Caco-2 (cell line): Measurements from ENCODE around the gene MALAT1. TPM values are rescaled to one million over a fixed set of nuclear protein-coding genes. Genes with fewer than 3 reads are reported as not detected.
"Not testable (repeated sequence)": the region's sequence is repeated elsewhere in the genome, so short reads cannot be mapped to it uniquely, and the experiment has no call there.

Experiments used
- Bru-seq: library from RNA; stranded (reverse); fragments of 400-500 nt; gene quantifications from one replicate; lab custom pipeline; 2021; lab: Mats Ljungman, UMichigan
- BruChase-seq, 2 experiments: library from RNA; stranded (reverse); fragments of 400-500 nt; gene quantifications; one replicate each; lab custom pipeline; 2021; lab: Mats Ljungman, UMichigan
- BruUV-seq: library from RNA; stranded (reverse); fragments of 400-500 nt; replicated peaks from 2 replicates; lab custom pipeline; 2021; lab: Mats Ljungman, UMichigan
- CTCF ChIA-PET: fragments of 300-600 bp; sonication (Branson Sonifier 250); formaldehyde crosslinking; loops from one replicate; lab custom pipeline; 2022; ENCODE audit warnings: antibody characterized with exemption; lab: Charles Lee
- POLR2A ChIA-PET: fragments of 300-600 bp; sonication (Branson Sonifier 250); formaldehyde crosslinking; loops from one replicate; lab custom pipeline; 2022; ENCODE audit warnings: antibody characterized with exemption; lab: Charles Lee
- DNase-seq, 2 experiments: peaks; one replicate each; pipeline versions ENCODE4 v3.0.0 to v3.0.0-alpha.2; 2020 to 2022
- H3K27me3 ChIP-seq: replicated peaks from 2 replicates; pipeline ENCODE4 v1.6.0; 2011; ENCODE audit warnings: low read length; ENCODE audit not compliant: control insufficient read depth, insufficient read depth
- H3K36me3 ChIP-seq: 2 replicates; pipeline ENCODE4 v1.5.1; 2011; ENCODE audit warnings: low read length; ENCODE audit not compliant: control insufficient read depth, insufficient read depth
- H3K4me1 ChIP-seq: fragments of 250-450 bp; sonication (Bioruptor Pico); 2 replicates; pipeline ENCODE4 v1.5.1; 2020; ENCODE audit warnings: mild to moderate bottlenecking
- H3K4me3 ChIP-seq: 2 replicates; pipeline ENCODE4 v1.5.1; 2011; ENCODE audit warnings: low read depth, mild to moderate bottlenecking, control low read depth, low read length
- H3K9me3 ChIP-seq: fragments of 250-450 bp; sonication (Bioruptor Pico); 2 replicates; pipeline ENCODE4 v1.5.1; 2020; ENCODE audit warnings: mild to moderate bottlenecking, moderate library complexity
- H3K27ac Mint-ChIP-seq: one replicate; pipeline ENCODE4 v1.8.0; 2022; ENCODE audit warnings: mixed read lengths; ENCODE audit not compliant: unreplicated experiment
- H3K27me3 Mint-ChIP-seq: one replicate; pipeline ENCODE4 v1.8.0; 2022; ENCODE audit warnings: mixed read lengths; ENCODE audit not compliant: insufficient read depth, unreplicated experiment
- H3K36me3 Mint-ChIP-seq: one replicate; pipeline ENCODE4 v1.8.0; 2022; ENCODE audit warnings: mild to moderate bottlenecking, mixed read lengths; ENCODE audit not compliant: insufficient read depth, unreplicated experiment
- H3K4me1 Mint-ChIP-seq: one replicate; pipeline ENCODE4 v1.8.0; 2022; ENCODE audit warnings: low read depth, mixed read lengths; ENCODE audit not compliant: unreplicated experiment
- H3K4me3 Mint-ChIP-seq: one replicate; pipeline ENCODE4 v1.8.0; 2022; ENCODE audit warnings: mild to moderate bottlenecking, moderate library complexity, mixed read lengths; ENCODE audit not compliant: unreplicated experiment
- H3K9me3 Mint-ChIP-seq: one replicate; pipeline ENCODE4 v1.8.0; 2022; ENCODE audit warnings: mixed read lengths; ENCODE audit not compliant: unreplicated experiment
- CTCF ChIP-seq, 2 experiments: fragments of 200-600 bp in 1 of 2; IDR thresholded peaks; 1 replicate in 1 of 2; 2 replicates in 1 of 2; pipeline versions ENCODE4 v1.5.1 to v1.8.0; 2011 to 2022; ENCODE audit warnings: antibody characterized with exemption in 1 of 2, control low read depth in 1 of 2, inconsistent platforms in 1 of 2, low read depth in 1 of 2, low read length in 1 of 2, mild to moderate bottlenecking in 1 of 2, moderate library complexity in 1 of 2; ENCODE audit not compliant: insufficient read depth in 1 of 2, severe bottlenecking in 1 of 2, unreplicated experiment in 1 of 2
- intact Hi-C: fragments of 100-400 bp; cut with micrococcal nuclease; formaldehyde crosslinking; loops from one replicate; pipeline ENCODE4 v1.10.0; 2022; ENCODE audit not compliant: unreplicated experiment
- long read RNA-seq: library from polyadenylated mRNA; stranded (forward); transcript quantifications from one replicate; pipeline ENCODE4 v2.0.0, GENCODE V29; 2022
- total RNA-seq: library from RNA; stranded (reverse); gene quantifications from 2 replicates; pipeline ENCODE4 v1.2.3, GENCODE V29; 2022

Gene MALAT1
- total RNA-seq (4,797 and 4,914 TPM in 2 replicates), Bru-seq, nascent RNA (percentile 100 among the genes with signal in this experiment), BruChase-seq, experiment 1, labeled RNA remaining after a 2-hour chase (percentile 100 among the genes with signal in this experiment), BruChase-seq, experiment 2, labeled RNA remaining after a 6-hour chase (percentile 100 among the genes with signal in this experiment)
- long read RNA-seq, full-length matches to known transcripts: 139 of 141 reads
- long read RNA-seq, partial matches to known transcripts: 0 of 141 reads
- long read RNA-seq, other reads (novel, unspliced or antisense): 2 of 141 reads

- H3K36me3 Mint-ChIP-seq: no peaks in the 10 kb centered on the region
- DNase-seq: peak; percentile 93 to 96
- intact Hi-C loops: no loop called here
Observed at GRCh38 chr11:65498977-65499712, at the start of gene MALAT1. Gene MALAT1 (plus strand): TSS chr11:65499045.

GRCh38 chr11:65451301-65451700, 47.5 kb upstream of the MALAT1 start:
- intact Hi-C loops, H3K9me3 Mint-ChIP-seq, H3K9me3 ChIP-seq, H3K4me3 ChIP-seq, DNase-seq, H3K4me3 Mint-ChIP-seq, H3K27me3 Mint-ChIP-seq, H3K27me3 ChIP-seq, H3K27ac Mint-ChIP-seq, H3K36me3 ChIP-seq, BruUV-seq, POLR2A ChIA-PET, CTCF ChIA-PET: not testable (repeated sequence)
- Mint-ChIP-seq H3K4me1 (peaks cover 30% of the 10 kb centered on the region), H3K36me3 (peaks cover 47% of the 10 kb centered on the region)
- peaks cover 16% of the 10 kb centered on the region for H3K4me1 ChIP-seq

More at GRCh38 chr11:65498977-65499712, at the start of gene MALAT1:
- Histone ChIP-seq H3K27me3 (no peaks in the 10 kb centered on the region), H3K9me3 (no peaks in the 10 kb centered on the region), H3K4me1 (peaks cover 19% of the 10 kb centered on the region), H3K36me3 (peaks cover 8% of the 10 kb centered on the region), H3K4me3 (peak within 1 kb of the TSS; percentile 81)
- Mint-ChIP-seq H3K9me3 (no peaks in the 10 kb centered on the region), H3K4me1 (peaks cover 37% of the 10 kb centered on the region), H3K4me3 (no peak within 1 kb of the TSS), H3K27ac (no peak within 1 kb of the TSS), H3K27me3 (peaks cover 3% of the 10 kb centered on the region)
- ChIA-PET POLR2A (interaction anchor here (0.5 to 13.2 kb wide), 22 partner anchors 9 to 377 kb away, joined by 3 to 377 read pairs (median 4); partner anchors contain the start of genes FAM89B, FAU, NEAT1 and SCYL1), CTCF (interaction anchor here (1.2 to 3.1 kb wide), 6 partner anchors 10 to 128 kb away, joined by 3 to 31 read pairs (median 7); no protein-coding TSS in a partner anchor)
- TF ChIP-seq CTCF (IDR thresholded peaks at IDR 0.05; ENCODE audit: insufficient read depth in 1 of 2, low read depth in 1 of 2, low read length in 1 of 2, severe bottlenecking in 1 of 2, unreplicated experiment in 1 of 2): no peak
- BruUV-seq: TSS peak; percentile 51

- CTCF ChIA-PET, intact Hi-C loops: not testable (repeated sequence)
Observed at GRCh38 chr11:65452259-65452658, 46.6 kb upstream of the MALAT1 start.

More at GRCh38 chr11:65452259-65452658, 46.6 kb upstream of the MALAT1 start:
- peaks cover 34% of the 10 kb centered on the region for H3K4me1 Mint-ChIP-seq
- BruUV-seq, H3K9me3 ChIP-seq, H3K27me3 Mint-ChIP-seq, H3K9me3 Mint-ChIP-seq, H3K4me3 Mint-ChIP-seq, H3K36me3 ChIP-seq, H3K4me3 ChIP-seq, H3K27me3 ChIP-seq, POLR2A ChIA-PET, DNase-seq: not testable (repeated sequence)
- H3K27ac Mint-ChIP-seq: peak overlapping the region; percentile 60
- H3K36me3 Mint-ChIP-seq: peaks cover 39% of the 10 kb centered on the region
- peaks cover 14% of the 10 kb centered on the region for H3K4me1 ChIP-seq
